Measurements from ENCODE around the gene ATCAY. TPM values are rescaled to one million over a fixed set of nuclear protein-coding genes. Genes with fewer than 3 reads are reported as not detected.
"Not testable (repeated sequence)": the region's sequence is repeated elsewhere in the genome, so short reads cannot be mapped to it uniquely, and the experiment has no call there.

The ATCAY gene
- total RNA-seq, 4 donors from 2014 or later, result 0.10 TPM; not detected in 3

DNA sequence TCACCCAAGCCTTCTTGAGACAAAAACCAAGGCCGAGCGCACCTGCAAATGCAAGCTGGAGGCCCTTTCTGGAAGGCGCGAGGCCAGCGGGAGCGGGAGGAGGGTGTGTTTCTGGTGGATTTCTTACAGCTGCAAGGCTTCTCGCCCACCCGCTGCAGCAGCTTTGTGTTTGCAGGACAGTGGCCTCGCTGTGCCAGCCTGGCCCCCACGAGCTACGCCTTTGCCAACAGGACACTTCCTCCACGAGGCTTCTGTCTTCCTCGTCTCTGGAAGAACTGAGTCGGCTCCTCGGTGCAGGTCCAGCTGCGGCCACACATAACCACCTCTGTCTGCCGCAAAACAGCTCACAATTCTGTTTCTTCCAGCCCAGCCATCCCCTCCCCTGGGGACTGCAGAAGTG, 10.1 kb downstream of the ATCAY start:
- TF ChIP-seq, protein P1, sequence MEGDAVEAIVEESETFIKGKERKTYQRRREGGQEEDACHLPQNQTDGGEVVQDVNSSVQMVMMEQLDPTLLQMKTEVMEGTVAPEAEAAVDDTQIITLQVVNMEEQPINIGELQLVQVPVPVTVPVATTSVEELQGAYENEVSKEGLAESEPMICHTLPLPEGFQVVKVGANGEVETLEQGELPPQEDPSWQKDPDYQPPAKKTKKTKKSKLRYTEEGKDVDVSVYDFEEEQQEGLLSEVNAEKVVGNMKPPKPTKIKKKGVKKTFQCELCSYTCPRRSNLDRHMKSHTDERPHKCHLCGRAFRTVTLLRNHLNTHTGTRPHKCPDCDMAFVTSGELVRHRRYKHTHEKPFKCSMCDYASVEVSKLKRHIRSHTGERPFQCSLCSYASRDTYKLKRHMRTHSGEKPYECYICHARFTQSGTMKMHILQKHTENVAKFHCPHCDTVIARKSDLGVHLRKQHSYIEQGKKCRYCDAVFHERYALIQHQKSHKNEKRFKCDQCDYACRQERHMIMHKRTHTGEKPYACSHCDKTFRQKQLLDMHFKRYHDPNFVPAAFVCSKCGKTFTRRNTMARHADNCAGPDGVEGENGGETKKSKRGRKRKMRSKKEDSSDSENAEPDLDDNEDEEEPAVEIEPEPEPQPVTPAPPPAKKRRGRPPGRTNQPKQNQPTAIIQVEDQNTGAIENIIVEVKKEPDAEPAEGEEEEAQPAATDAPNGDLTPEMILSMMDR (IDR thresholded peaks at IDR 0.05), result no peak
- TF ChIP-seq POLR2A (IDR thresholded peaks at IDR 0.05), result no peak
- WGBS, 2 donors, result 80 to 88% methylated on average over 17 of the region's 17 CpGs
- no peaks in the 10 kb centered on the region for H3K36me3 ChIP-seq
- no peak for DNase-seq
- intact Hi-C loops (cut with DNase I), result no loop called here
- H3K9me3 ChIP-seq, result no peaks in the 10 kb centered on the region
- H3K27me3 ChIP-seq, result no peaks in the 10 kb centered on the region
- no peaks in the 10 kb centered on the region for H3K4me1 ChIP-seq
- H3K4me3 ChIP-seq (replicated peaks in 1 of 3), result no peak overlapping the region
- no peak overlapping the region for H3K27ac ChIP-seq

DNA sequence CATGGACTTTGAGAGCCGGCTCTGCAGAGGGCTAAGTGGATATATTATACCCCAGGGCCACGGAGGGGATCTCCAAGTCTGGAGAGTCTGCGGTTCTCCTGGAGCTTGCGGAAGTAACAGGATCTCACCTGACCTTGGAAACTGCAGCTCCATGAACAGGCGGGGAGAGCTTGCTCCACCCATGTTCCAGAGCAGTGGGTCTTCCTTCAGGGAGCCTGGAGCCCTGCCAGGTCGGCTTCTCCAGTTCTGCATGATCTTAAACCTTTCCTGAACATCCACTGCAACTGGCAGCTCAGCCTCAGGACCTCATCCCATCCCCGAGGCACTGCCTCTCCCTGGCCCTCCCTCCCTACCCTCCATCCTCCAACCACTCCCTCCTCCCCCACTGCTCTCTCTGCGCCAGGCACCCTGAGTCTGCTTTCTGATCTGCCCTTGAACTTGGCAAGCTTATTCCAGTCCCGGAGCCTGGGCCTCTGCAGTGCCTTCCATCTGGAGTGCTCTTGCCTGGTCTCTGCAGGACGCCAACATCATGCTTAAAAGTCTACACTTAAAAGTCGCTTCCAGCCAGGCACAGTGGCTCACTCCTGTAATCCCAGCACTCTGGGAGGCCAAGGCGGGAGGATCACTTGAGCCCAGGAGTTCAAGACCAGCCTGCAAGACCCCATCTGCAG, 13.2 kb downstream of the ATCAY start:
- Histone ChIP-seq H3K27ac (no peak overlapping the region), H3K4me3 (replicated peaks in 1 of 3) (no peak overlapping the region), H3K4me1 (no peaks in the 10 kb centered on the region), H3K27me3 (no peaks in the 10 kb centered on the region), H3K36me3 (no peaks in the 10 kb centered on the region), H3K9me3 (no peaks in the 10 kb centered on the region)
- intact Hi-C loops (cut with DNase I), result no loop called here
- DNase-seq, result peak in 1 of 2 donors; percentile 3
- WGBS, 2 donors, result 46 to 48% methylated on average over 9 of the region's 12 CpGs
- TF ChIP-seq POLR2A (IDR thresholded peaks at IDR 0.05), result no peak
- TF ChIP-seq, protein P1 (IDR thresholded peaks at IDR 0.05), result no peak

DNA sequence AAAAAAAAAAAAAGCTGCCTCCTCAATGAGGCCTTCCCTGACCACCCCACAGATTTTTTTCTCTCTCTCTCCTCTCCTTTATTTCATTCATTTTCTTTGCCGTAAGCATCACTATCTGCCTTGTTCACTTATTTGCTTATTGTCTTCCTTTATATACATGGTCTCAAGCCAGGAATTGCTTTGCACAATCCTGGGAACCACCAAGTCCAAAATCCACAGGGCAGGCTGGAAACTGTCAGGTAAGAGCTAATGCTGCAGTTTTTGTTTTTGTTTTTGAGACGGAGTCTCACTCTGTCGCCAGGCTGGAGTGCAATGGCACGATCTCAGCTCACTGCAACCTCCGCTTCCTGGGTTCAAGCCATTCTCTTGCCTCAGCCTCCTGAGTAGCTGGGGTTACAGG, 14.5 kb downstream of the ATCAY start:
- H3K27me3 ChIP-seq; H3K27ac ChIP-seq; intact Hi-C loops (cut with DNase I); H3K9me3 ChIP-seq; H3K4me3 ChIP-seq (replicated peaks in 1 of 3); DNase-seq; H3K4me1 ChIP-seq; H3K36me3 ChIP-seq: not testable (repeated sequence)
- 85 to 89% methylated on average over 5 of the region's 5 CpGs for WGBS, 2 donors

DNA sequence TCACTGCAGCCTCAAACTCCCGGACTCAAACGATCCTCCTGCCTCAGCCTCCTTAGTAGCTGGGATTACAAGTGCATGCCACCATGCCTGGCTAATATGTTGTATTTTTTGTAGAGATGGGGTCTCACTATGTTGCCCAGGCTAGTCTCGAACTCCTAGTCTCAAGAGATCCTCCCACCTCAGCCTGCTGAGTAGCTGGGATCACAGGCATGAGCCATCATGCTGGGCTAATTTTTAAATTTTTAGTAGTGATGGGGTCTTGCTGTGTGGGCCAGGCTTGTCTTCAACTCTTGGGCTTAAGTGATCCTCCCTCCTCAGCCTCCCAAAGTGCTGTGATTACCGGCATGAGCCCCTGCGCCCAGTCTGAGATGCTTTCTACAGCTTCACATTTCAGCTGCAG, 15.3 kb downstream of the ATCAY start:
- WGBS, 2 donors, result 89 to 94% methylated on average over 5 of the region's 5 CpGs
- no peaks in the 10 kb centered on the region for H3K9me3 ChIP-seq
- H3K27ac ChIP-seq, result no peak overlapping the region
- no peak for DNase-seq
- no peaks in the 10 kb centered on the region for H3K36me3 ChIP-seq
- H3K27me3 ChIP-seq, result no peaks in the 10 kb centered on the region
- TF ChIP-seq, protein P1 (IDR thresholded peaks at IDR 0.05), result no peak
- no peak for TF ChIP-seq POLR2A (IDR thresholded peaks at IDR 0.05)
- intact Hi-C loops (cut with DNase I), result no loop called here
- no peaks in the 10 kb centered on the region for H3K4me1 ChIP-seq
- H3K4me3 ChIP-seq (replicated peaks in 1 of 3), result no peak overlapping the region

DNA sequence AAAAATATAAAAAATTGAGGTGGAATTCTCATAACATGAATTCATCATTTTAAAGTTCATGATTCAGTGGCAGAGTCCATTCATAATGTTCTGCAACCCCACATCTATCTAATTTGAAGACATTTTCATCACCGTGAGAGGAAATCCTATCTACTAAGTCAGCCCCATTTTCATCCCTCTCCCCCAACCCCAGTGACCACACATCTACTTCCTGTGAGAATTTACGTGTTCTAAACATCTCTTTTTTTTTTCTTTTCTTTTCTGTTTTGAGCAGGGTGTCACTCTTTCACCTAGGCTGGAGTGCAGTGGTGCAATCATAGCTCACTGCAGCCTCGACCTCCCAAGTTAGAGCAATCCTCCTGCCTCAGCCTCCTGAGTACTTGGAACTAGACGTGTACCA, 17.5 kb downstream of the ATCAY start:
- intact Hi-C loops (cut with DNase I), result no loop called here
- TF ChIP-seq, protein P1 (IDR thresholded peaks at IDR 0.05), result no peak
- TF ChIP-seq POLR2A (IDR thresholded peaks at IDR 0.05), result no peak
- H3K36me3 ChIP-seq, result no peaks in the 10 kb centered on the region
- 75 to 84% methylated on average over 4 of the region's 4 CpGs for WGBS, 2 donors
- no peaks in the 10 kb centered on the region for H3K9me3 ChIP-seq
- no peak for DNase-seq
- H3K4me3 ChIP-seq (replicated peaks in 1 of 3), result no peak overlapping the region
- no peak overlapping the region for H3K27ac ChIP-seq
- H3K4me1 ChIP-seq, result no peaks in the 10 kb centered on the region
- H3K27me3 ChIP-seq, result no peaks in the 10 kb centered on the region
